Ishikawa (cell line): Measurements from ENCODE around the gene RIPOR3.

ENCODE experiments used
- FOXM1 ChIP-seq: IDR thresholded peaks from 2 replicates; pipeline ENCODE4 v1.6.1; 2012; ENCODE audit warnings: low read depth, borderline replicate concordance
- NFIC ChIP-seq: IDR thresholded peaks from 2 replicates; pipeline ENCODE4 v1.6.1; 2012
- TEAD4 ChIP-seq: IDR thresholded peaks from 2 replicates; pipeline ENCODE4 v1.6.1; 2012
- YY1 ChIP-seq: IDR thresholded peaks from 2 replicates; pipeline ENCODE4 v1.6.1; 2012; ENCODE audit warnings: low read depth
- TF ChIP-seq, protein P1 (sequence below): IDR thresholded peaks from 2 replicates; pipeline ENCODE4 v1.6.1; 2012

DNA sequence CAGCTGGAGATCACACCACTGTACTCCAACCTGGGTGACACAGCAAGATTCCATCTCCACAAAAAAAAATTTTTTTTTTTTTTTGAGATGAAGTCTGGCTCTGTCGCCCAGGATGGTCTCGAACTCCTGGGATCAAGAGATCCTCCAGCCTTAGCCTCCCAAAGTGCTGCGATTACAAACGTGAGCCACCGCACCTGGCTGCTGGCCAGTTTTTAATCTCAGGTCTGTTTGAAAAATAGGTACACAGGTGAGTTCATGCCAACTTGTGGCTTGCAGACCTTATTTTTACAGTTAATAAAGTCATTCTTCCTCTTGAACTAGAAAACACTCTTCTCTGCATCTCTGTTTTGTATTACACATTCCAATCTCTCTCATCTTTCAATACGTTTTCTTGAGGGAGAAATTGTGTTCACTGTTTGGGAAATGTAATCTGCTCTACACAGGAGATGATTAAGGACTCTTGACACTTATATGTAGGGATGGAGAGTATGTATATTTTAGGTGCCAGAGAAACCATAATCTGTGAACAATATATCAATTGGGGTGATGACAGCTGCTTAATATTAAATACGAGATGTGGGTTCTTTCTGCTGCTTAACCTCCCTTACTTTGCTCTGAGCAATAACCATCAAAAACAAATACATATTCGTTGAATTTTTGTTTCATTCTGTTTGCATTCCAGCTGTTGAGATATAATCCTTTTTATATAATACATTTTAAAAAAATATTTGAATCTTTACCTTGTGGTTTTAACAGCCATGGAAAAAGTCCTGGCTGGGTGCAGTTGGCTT lies 17.7 kb upstream of the RIPOR3 start:
- TF ChIP-seq, protein P1, sequence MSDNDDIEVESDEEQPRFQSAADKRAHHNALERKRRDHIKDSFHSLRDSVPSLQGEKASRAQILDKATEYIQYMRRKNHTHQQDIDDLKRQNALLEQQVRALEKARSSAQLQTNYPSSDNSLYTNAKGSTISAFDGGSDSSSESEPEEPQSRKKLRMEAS, result no peak
- no peak for TF ChIP-seq YY1
- TF ChIP-seq NFIC, result no peak
- no peak for TF ChIP-seq FOXM1
- no peak for TF ChIP-seq TEAD4
